HEK293T (cell line): Measurements from ENCODE around the gene CYP26C1.

ENCODE experiments used
- CTCF ChIA-PET: fragments of 350-600 bp; formaldehyde crosslinking; extraction: SDS; loops from one replicate; lab custom pipeline; 2021; ENCODE audit warnings: antibody characterized with exemption, inconsistent platforms; lab: Yijun Ruan, JAX
- POLR2A ChIA-PET: fragments of 350-600 bp; formaldehyde crosslinking; extraction: SDS; loops from one replicate; lab custom pipeline; 2020; ENCODE audit warnings: antibody characterized with exemption, inconsistent platforms; lab: Yijun Ruan, JAX
- DNase-seq: peaks from one replicate; pipeline ENCODE4 v3.0.0; 2012; ENCODE audit warnings: mixed read lengths; ENCODE audit errors: extremely low spot score
- ARNT ChIP-seq: fragments of 450-650 bp; IDR thresholded peaks from 2 replicates; pipeline ENCODE4 v1.6.1; 2017; ENCODE audit warnings: mild to moderate bottlenecking
- BHLHE40 ChIP-seq: fragments of 450-650 bp; IDR thresholded peaks from 2 replicates; pipeline ENCODE4 v1.6.1; 2016; ENCODE audit warnings: mild to moderate bottlenecking, moderate library complexity, borderline replicate concordance
- CTBP1 ChIP-seq: fragments of 450-650 bp; IDR thresholded peaks from 2 replicates; pipeline ENCODE4 v1.6.1; 2016; ENCODE audit warnings: borderline replicate concordance
- ELF4 ChIP-seq: fragments of 450-650 bp; IDR thresholded peaks from 2 replicates; pipeline ENCODE4 v1.6.1; 2017; ENCODE audit warnings: antibody characterized with exemption
- FOXA1 ChIP-seq: fragments of 450-650 bp; IDR thresholded peaks from 2 replicates; pipeline ENCODE4 v1.6.1; 2016; ENCODE audit warnings: mild to moderate bottlenecking
- FOXK2 ChIP-seq: fragments of 450-650 bp; IDR thresholded peaks from 2 replicates; pipeline ENCODE4 v1.6.1; 2016; ENCODE audit warnings: mild to moderate bottlenecking
- FOXM1 ChIP-seq: fragments of 450-650 bp; IDR thresholded peaks from 2 replicates; pipeline ENCODE4 v1.6.1; 2017; ENCODE audit warnings: mild to moderate bottlenecking, borderline replicate concordance
- HDGF ChIP-seq: fragments of 450-650 bp; IDR thresholded peaks from 2 replicates; pipeline ENCODE4 v1.6.1; 2017; ENCODE audit warnings: antibody characterized with exemption, borderline replicate concordance
- L3MBTL2 ChIP-seq: fragments of 450-650 bp; conservative IDR thresholded peaks from 2 replicates; pipeline ENCODE4 v1.6.1; 2016; ENCODE audit warnings: mild to moderate bottlenecking
- LEF1 ChIP-seq: fragments of 450-650 bp; IDR thresholded peaks from 2 replicates; pipeline ENCODE4 v1.6.1; 2017; ENCODE audit warnings: mild to moderate bottlenecking, borderline replicate concordance
- NFRKB ChIP-seq: fragments of 450-650 bp; IDR thresholded peaks from 2 replicates; pipeline ENCODE4 v1.6.1; 2016; ENCODE audit warnings: mild to moderate bottlenecking, moderate library complexity
- PKNOX1 ChIP-seq: fragments of 450-650 bp; IDR thresholded peaks from 2 replicates; pipeline ENCODE4 v1.6.1; 2016
- SP1 ChIP-seq: fragments of 450-650 bp; IDR thresholded peaks from 2 replicates; pipeline ENCODE4 v1.6.1; 2017
- SUZ12 ChIP-seq: fragments of 450-650 bp; IDR thresholded peaks from 2 replicates; pipeline ENCODE4 v1.6.1; 2016; ENCODE audit warnings: mild to moderate bottlenecking
- TARDBP ChIP-seq: fragments of 450-650 bp; IDR thresholded peaks from 2 replicates; pipeline ENCODE4 v1.6.1; 2016
- ZNF384 ChIP-seq: fragments of 450-650 bp; IDR thresholded peaks from 2 replicates; pipeline ENCODE4 v1.6.1; 2016

Gene CYP26C1

DNA sequence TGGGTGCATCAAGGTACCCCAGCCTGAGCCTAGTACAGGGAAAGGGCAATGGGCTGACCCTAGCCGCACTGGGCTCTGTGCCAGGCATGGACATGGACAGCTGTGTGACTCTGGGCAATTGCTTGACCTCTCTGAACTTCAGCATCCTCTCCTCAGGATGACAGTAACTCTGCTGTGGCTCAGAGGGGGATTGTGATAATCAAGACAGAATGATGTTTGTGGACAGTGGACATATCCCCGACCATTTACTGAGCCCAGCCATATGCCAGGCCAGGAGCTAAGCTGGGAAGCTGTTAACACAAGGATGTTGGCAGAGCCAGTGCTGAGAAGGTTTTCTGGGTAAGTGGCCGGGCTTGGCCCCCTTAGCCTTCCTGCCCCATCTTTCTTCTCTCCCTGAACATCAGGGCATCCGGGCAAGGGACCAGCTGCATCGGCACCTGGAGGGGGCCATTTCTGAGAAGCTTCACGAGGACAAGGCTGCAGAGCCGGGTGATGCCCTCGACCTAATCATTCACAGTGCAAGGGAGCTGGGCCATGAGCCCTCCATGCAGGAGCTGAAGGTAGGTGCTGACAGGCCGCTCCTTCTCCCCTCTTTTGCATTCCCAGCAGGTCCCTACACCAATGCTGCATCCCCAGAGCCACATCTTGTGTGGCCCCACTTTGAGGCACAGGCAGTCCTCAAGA, 3.5 kb downstream of the CYP26C1 start:
- ChIA-PET CTCF (interaction anchor here (1.0 kb wide), 1 partner anchor 12 kb away, joined by 3 read pairs; no protein-coding TSS in a partner anchor), POLR2A (no interaction called here)
- no peak for DNase-seq
- TF ChIP-seq ELF4 (no peak), TARDBP (no peak), SP1 (no peak), L3MBTL2 (no peak), HDGF (no peak), LEF1 (no peak), BHLHE40 (no peak), NFRKB (no peak), SUZ12 (no peak), ZNF384 (no peak), FOXK2 (no peak), FOXM1 (no peak), PKNOX1 (no peak), CTBP1 (no peak), FOXA1 (no peak), ARNT (no peak)

- ChIA-PET POLR2A (no interaction called here), CTCF (interaction anchor here (1.0 kb wide), 1 partner anchor 11 kb away, joined by 3 read pairs; no protein-coding TSS in a partner anchor)
- DNase-seq, result no peak
- no peak for TF ChIP-seq TARDBP
- no peak for TF ChIP-seq SUZ12
- TF ChIP-seq L3MBTL2, result no peak
- TF ChIP-seq ARNT, result no peak
- TF ChIP-seq PKNOX1, result no peak
- TF ChIP-seq BHLHE40, result no peak
- TF ChIP-seq FOXA1, result no peak
- no peak for TF ChIP-seq SP1
Observed at GRCh38 chr10:93064874-93065660, 4.5 kb downstream of the CYP26C1 start.

GRCh38 chr10:93065675-93066543, 5.3 kb downstream of the CYP26C1 start:
- CTCF ChIA-PET, result no interaction called here
- no peak for TF ChIP-seq PKNOX1
- no peak for TF ChIP-seq FOXK2
- POLR2A ChIA-PET, result no interaction called here
- no peak for DNase-seq

GRCh38 chr10:93066544-93066913, 5.9 kb downstream of the CYP26C1 start:
- no peak for DNase-seq
- TF ChIP-seq NFRKB (no peak), FOXA1 (no peak), PKNOX1 (no peak)
- ChIA-PET POLR2A (no interaction called here), CTCF (no interaction called here)

- ChIA-PET CTCF (no interaction called here), POLR2A (no interaction called here)
- DNase-seq, result no peak
- no peak for TF ChIP-seq CTBP1
- no peak for TF ChIP-seq BHLHE40
- no peak for TF ChIP-seq SUZ12
- TF ChIP-seq FOXK2, result no peak
- TF ChIP-seq TARDBP, result no peak
- no peak for TF ChIP-seq NFRKB
- TF ChIP-seq PKNOX1, result no peak
- no peak for TF ChIP-seq LEF1
- TF ChIP-seq L3MBTL2, result no peak
- TF ChIP-seq FOXA1, result no peak
Observed at GRCh38 chr10:93067443-93068365, 7.1 kb downstream of the CYP26C1 start.
